Inferior parietal cortex (tissue), 1 donor: ENCODE measurements around the gene CST1.
"Not testable (repeated sequence)": the region's sequence is repeated elsewhere in the genome, so short reads cannot be mapped to it uniquely, and the experiment has no call there.

ENCODE experiments used
- DNase-seq: peaks from one replicate; pipeline ENCODE4 v3.0.0-alpha.2; 2016; ENCODE audit errors: extremely low spot score

The CST1 gene

GRCh38 chr20:23750786-23751185 is at the start of gene CST1:
CST1 (minus strand) TSS chr20:23750935; CDS start chr20:23750866, 69 bp downstream.
- DNase-seq: not testable (repeated sequence)

GRCh38 chr20:23799216-23799847 is 48.6 kb upstream of the CST1 start:
- peak; percentile 7 for DNase-seq

GRCh38 chr20:23795526-23795925 is 44.8 kb upstream of the CST1 start:
- no peak for DNase-seq

GRCh38 chr20:23794841-23795240 is 44.1 kb upstream of the CST1 start:
- DNase-seq: no peak

GRCh38 chr20:23794065-23794464 is 43.3 kb upstream of the CST1 start:
- DNase-seq: no peak

- no peak for DNase-seq
Measured at GRCh38 chr20:23783447-23783846, 32.7 kb upstream of the CST1 start.

GRCh38 chr20:23782366-23782983 is 31.7 kb upstream of the CST1 start:
- DNase-seq: no peak

GRCh38 chr20:23778676-23779075 is 27.9 kb upstream of the CST1 start:
- DNase-seq: not testable (repeated sequence)

- not testable (repeated sequence) for DNase-seq
Measured at GRCh38 chr20:23777380-23777779, 26.6 kb upstream of the CST1 start.

GRCh38 chr20:23776067-23776771 is 25.5 kb upstream of the CST1 start:
- no peak for DNase-seq

GRCh38 chr20:23774081-23774480 is 23.3 kb upstream of the CST1 start:
- DNase-seq: no peak

GRCh38 chr20:23773579-23773978 is 22.8 kb upstream of the CST1 start:
- no peak for DNase-seq

- DNase-seq: no peak
Measured at GRCh38 chr20:23773127-23773526, 22.4 kb upstream of the CST1 start.

- no peak for DNase-seq
Measured at GRCh38 chr20:23772074-23772473, 21.3 kb upstream of the CST1 start.

- no peak for DNase-seq
Measured at GRCh38 chr20:23770384-23770783, 19.6 kb upstream of the CST1 start.

GRCh38 chr20:23768520-23768919 is 17.8 kb upstream of the CST1 start:
- not testable (repeated sequence) for DNase-seq

GRCh38 chr20:23766531-23766930 is 15.8 kb upstream of the CST1 start:
- DNase-seq: no peak

GRCh38 chr20:23765578-23765977 is 14.8 kb upstream of the CST1 start:
- no peak for DNase-seq

- not testable (repeated sequence) for DNase-seq
Measured at GRCh38 chr20:23764630-23765029, 13.9 kb upstream of the CST1 start.

GRCh38 chr20:23763345-23763744 is 12.6 kb upstream of the CST1 start:
- DNase-seq: no peak

GRCh38 chr20:23759306-23759940 is 8.7 kb upstream of the CST1 start:
- DNase-seq: no peak

- DNase-seq: not testable (repeated sequence)
Measured at GRCh38 chr20:23756792-23757191, 6.1 kb upstream of the CST1 start.
